HepG2 (cell line): ENCODE results near the gene MTHFD1L. TPM values are rescaled to one million over a fixed set of nuclear protein-coding genes. Genes with fewer than 3 reads are reported as not detected.
A peak's percentile ranks its signal among the peaks of the same experiment; 100 is the strongest.

Experiments
- ATAC-seq: fragments of 200-7000 bp; cut with Tn5 transposase; 3 replicates; pipeline ENCODE4 v1.9.1; 2020; ENCODE audit warnings: mild to moderate bottlenecking, moderate library complexity
- BruUV-seq: library from RNA; stranded (reverse); fragments of 400-500 nt; replicated peaks from 2 replicates; lab custom pipeline; 2021; lab: Mats Ljungman, UMichigan
- CTCF ChIA-PET: fragments of 300-600 bp; formaldehyde crosslinking; extraction: SDS; loops from one replicate; lab custom pipeline; 2021; ENCODE audit warnings: low total read pairs, inconsistent platforms, low intra/inter-chr PET ratio; lab: Yijun Ruan, JAX
- POLR2A ChIA-PET: fragments of 350-600 bp; sonication (Branson Sonifier 250); formaldehyde crosslinking; loops from one replicate; lab custom pipeline; 2020; ENCODE audit warnings: antibody characterized with exemption, inconsistent platforms; lab: Yijun Ruan, JAX
- DNase-seq: peaks from one replicate; pipeline ENCODE4 v3.0.0-alpha.2; 2015; ENCODE audit warnings: low spot score
- FAIRE-seq: peaks from 3 replicates; lab custom pipeline; 2011; peaks lifted over from hg19 to GRCh38; lab: Jason Lieb, UNC
- H2AFZ ChIP-seq: one replicate; pipeline ENCODE4 v1.6.1; 2011; ENCODE audit warnings: low read length, inconsistent platforms
- H3K27ac ChIP-seq: fragments of 300-600 bp; 3 replicates; pipeline ENCODE4 v1.8.0; 2011; ENCODE audit warnings: mixed run types, mild to moderate bottlenecking, mixed read lengths, low read length, inconsistent platforms; ENCODE audit not compliant: insufficient read depth; ENCODE audit errors: extremely low read length
- H3K27me3 ChIP-seq, 2 experiments: fragments of 200-600 bp in 1 of 2; 2 replicates in 1 of 2; 3 replicates in 1 of 2; pipeline versions ENCODE4 v1.6.0 to v1.8.0; 2011; ENCODE audit warnings: low read length in 2 of 2, mild to moderate bottlenecking in 2 of 2, moderate library complexity in 2 of 2, inconsistent platforms in 1 of 2; ENCODE audit not compliant: insufficient read depth in 2 of 2, control insufficient read depth in 1 of 2
- H3K36me3 ChIP-seq, 2 experiments: fragments of 200-600 bp in 1 of 2; replicated peaks in 1 of 2; 2 replicates in 1 of 2; 3 replicates in 1 of 2; pipeline versions ENCODE4 v1.5.1 to v1.8.0; 2011; ENCODE audit warnings: low read length in 2 of 2, inconsistent platforms in 1 of 2; ENCODE audit not compliant: insufficient read depth in 2 of 2, control insufficient read depth in 1 of 2
- H3K4me1 ChIP-seq: 2 replicates; pipeline ENCODE4 v1.5.1; 2012; ENCODE audit warnings: low read length, inconsistent platforms; ENCODE audit not compliant: insufficient read depth
- H3K4me2 ChIP-seq: 2 replicates; pipeline ENCODE4 v1.6.0; 2011; ENCODE audit warnings: low read depth, low read length, inconsistent platforms
- H3K4me3 ChIP-seq, 3 experiments: fragments of 200-600 bp in 1 of 3; sonication (generic), shearing (Covaris generic) in 1 of 3; replicated peaks in 1 of 3; 2 replicates each; pipeline ENCODE4 v1.5.1; 2011 to 2016; ENCODE audit warnings: low read length in 3 of 3, inconsistent platforms in 2 of 3, low read depth in 2 of 3, mild to moderate bottlenecking in 2 of 3, control low read depth in 1 of 3, mixed read lengths in 1 of 3; ENCODE audit not compliant: insufficient read depth in 1 of 3
- H3K79me2 ChIP-seq: one replicate; pipeline ENCODE4 v1.6.1; 2011; ENCODE audit warnings: low read length, inconsistent platforms; ENCODE audit not compliant: insufficient read depth
- H3K9ac ChIP-seq: 2 replicates; pipeline ENCODE4 v1.6.0; 2011; ENCODE audit warnings: mild to moderate bottlenecking, low read depth, low read length, inconsistent platforms; ENCODE audit not compliant: insufficient read depth
- H3K9me3 ChIP-seq: 2 replicates; pipeline ENCODE4 v1.5.1; 2012; ENCODE audit warnings: mild to moderate bottlenecking, low read length
- H4K20me1 ChIP-seq: 2 replicates; pipeline ENCODE4 v1.6.0; 2011; ENCODE audit warnings: inconsistent platforms, mild to moderate bottlenecking, low read length, moderate library complexity; ENCODE audit not compliant: insufficient read depth
- ARNTL ChIP-seq: sonication (generic); formaldehyde crosslinking; IDR thresholded peaks from 2 replicates; pipeline ENCODE4 v1.4.0; 2020; ENCODE audit warnings: mild to moderate bottlenecking, missing genetic modification reagents
- ATF7 ChIP-seq, 2 experiments: fragments of 450-650 bp in 1 of 2; sonication (generic) in 1 of 2; formaldehyde crosslinking in 1 of 2; IDR thresholded peaks; 2 replicates each; pipeline versions ENCODE4 v1.4.0 to v1.6.1; 2016 to 2020; ENCODE audit warnings: antibody characterized with exemption in 1 of 2, mild to moderate bottlenecking in 1 of 2, missing genetic modification reagents in 1 of 2
- BCL6 ChIP-seq: IDR thresholded peaks from 2 replicates; pipeline ENCODE4 v1.6.1; 2016; ENCODE audit warnings: missing genetic modification reagents, missing compliant biosample characterization
- BHLHE40 ChIP-seq: IDR thresholded peaks from 2 replicates; pipeline ENCODE4 v1.6.1; 2011; ENCODE audit warnings: low read length, improper control_type of control experiment
- EP300 ChIP-seq, 3 experiments: sonication (generic) in 1 of 3; formaldehyde crosslinking in 1 of 3; IDR thresholded peaks; 2 replicates each; pipeline versions ENCODE4 v1.5.1 to v1.6.1; 2011 to 2020; ENCODE audit warnings: low read depth in 2 of 3, low read length in 2 of 3, borderline replicate concordance in 1 of 3, improper control_type of control experiment in 1 of 3, mild to moderate bottlenecking in 1 of 3, missing genetic modification reagents in 1 of 3, moderate library complexity in 1 of 3
- MEF2D ChIP-seq: sonication (generic); formaldehyde crosslinking; IDR thresholded peaks from 2 replicates; pipeline ENCODE4 v1.5.1; 2020; ENCODE audit warnings: mild to moderate bottlenecking, missing genetic modification reagents
- MYC ChIP-seq: sonication (generic); formaldehyde crosslinking; IDR thresholded peaks from 2 replicates; pipeline ENCODE4 v1.9.0; 2021; ENCODE audit warnings: missing genetic modification reagents, borderline replicate concordance
- NFYC ChIP-seq: IDR thresholded peaks from 2 replicates; pipeline ENCODE4 v1.6.1; 2016; ENCODE audit warnings: missing genetic modification reagents, missing compliant biosample characterization
- REPIN1 ChIP-seq: sonication (generic); formaldehyde crosslinking; IDR thresholded peaks from 2 replicates; pipeline ENCODE4 v1.8.0; 2022; ENCODE audit warnings: missing genetic modification reagents, low read depth, mild to moderate bottlenecking, borderline replicate concordance
- SALL1 ChIP-seq: sonication (generic); formaldehyde crosslinking; IDR thresholded peaks from 2 replicates; pipeline ENCODE4 v1.8.0; 2022; ENCODE audit warnings: mild to moderate bottlenecking, missing genetic modification reagents
- TBX2 ChIP-seq: sonication (generic); formaldehyde crosslinking; IDR thresholded peaks from 2 replicates; pipeline ENCODE4 v1.5.0; 2020; ENCODE audit warnings: missing genetic modification reagents, mild to moderate bottlenecking, borderline replicate concordance
- TCF7L2 ChIP-seq: IDR thresholded peaks from 2 replicates; pipeline ENCODE4 v1.6.1; 2011; ENCODE audit warnings: mild to moderate bottlenecking, low read depth, low read length, moderate library complexity
- ZFP1 ChIP-seq: IDR thresholded peaks from 2 replicates; pipeline ENCODE4 v1.6.1; 2016
- ZNF121 ChIP-seq: sonication (generic); formaldehyde crosslinking; IDR thresholded peaks from 2 replicates; pipeline ENCODE4 v1.5.0; 2020; ENCODE audit warnings: mild to moderate bottlenecking, missing genetic modification reagents
- ZNF564 ChIP-seq: sonication (generic); formaldehyde crosslinking; IDR thresholded peaks from 2 replicates; pipeline ENCODE4 v1.8.1; 2023; ENCODE audit warnings: mild to moderate bottlenecking, missing genetic modification reagents
- ZNF574 ChIP-seq: sonication (generic); formaldehyde crosslinking; IDR thresholded peaks from 2 replicates; pipeline ENCODE4 v1.4.0; 2020; ENCODE audit warnings: missing genetic modification reagents
- ZNF652 ChIP-seq: IDR thresholded peaks from 2 replicates; pipeline ENCODE4 v1.6.1; 2016; ENCODE audit warnings: low read depth, borderline replicate concordance
- WGBS: methylation state at CpG from one replicate; pipeline ENCODE4 v1.1.6; 2017; ENCODE audit warnings: low lambda C conversion rate; 5-methylcytosine and 5-hydroxymethylcytosine counted together
- in situ Hi-C: cut with HindIII; loops from 2 replicates; pipeline ENCODE4 v1.10.0; 2017; ENCODE audit warnings: low pct_unique_long_range_greater_than_20kb; ENCODE audit not compliant: extremely low pct_ligation_motif_present
- intact Hi-C: fragments of 100-400 bp; cut with micrococcal nuclease; formaldehyde crosslinking; loops from one replicate; pipeline ENCODE4 v1.10.0; 2022; ENCODE audit not compliant: unreplicated experiment
- polyA plus RNA-seq, 8 experiments: library from polyadenylated mRNA; depleted of rRNA in 3 of 8; stranded (reverse) in 7 of 8; unstranded in 1 of 8; fragments of >200 nt; fragmentation: Illumina TruSeq in 4 of 8; extraction: Trizol in 4 of 8; gene quantifications; 2 replicates each; pipeline versions ENCODE4 v1.2.1 to v1.2.3, GENCODE V29; 2011 to 2016; ENCODE audit warnings: low read depth in 4 of 8, missing spikeins in 1 of 8, mixed read lengths in 1 of 8; ENCODE audit not compliant: insufficient read depth in 1 of 8
- total RNA-seq, 5 experiments: library from RNA; depleted of rRNA; stranded (reverse); fragments of >200 nt; fragmentation: Illumina TruSeq; extraction: Trizol; gene quantifications; 2 replicates each; pipeline ENCODE4 v1.2.3, GENCODE V29; 2016; ENCODE audit warnings: low read depth in 1 of 5
- TF ChIP-seq, protein P1 (sequence below): sonication (generic); formaldehyde crosslinking; conservative IDR thresholded peaks from 2 replicates; pipeline ENCODE4 v1.4.0; 2020; ENCODE audit warnings: mild to moderate bottlenecking, missing genetic modification reagents, moderate library complexity

Gene MTHFD1L
- total and polyA plus RNA-seq, 2 of the 13 experiments (the other 11 are each of a cell fraction or from before 2014, with no cell fraction given), result 24.0 to 39.6 TPM

DNA sequence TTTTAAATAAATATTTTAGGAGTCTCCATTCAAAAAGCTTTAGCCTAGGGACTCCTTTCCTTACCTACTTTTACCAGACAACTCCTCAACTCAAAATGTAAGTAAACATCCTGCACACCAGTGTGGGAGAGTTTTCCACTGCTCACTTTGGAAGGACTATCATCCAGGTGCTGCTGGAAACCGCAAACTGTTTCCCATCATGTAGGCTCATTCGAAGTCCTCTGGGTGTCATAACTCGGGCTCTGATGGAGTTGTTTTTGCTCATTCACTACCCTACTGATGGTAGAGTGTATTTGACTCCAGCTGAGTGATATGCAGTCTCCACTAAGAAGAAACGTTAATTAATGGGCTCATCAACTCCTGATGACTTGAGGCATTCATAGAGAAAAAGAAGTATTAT is 237.8 kb downstream of the MTHFD1L start (continued):
- TF ChIP-seq, protein P1, sequence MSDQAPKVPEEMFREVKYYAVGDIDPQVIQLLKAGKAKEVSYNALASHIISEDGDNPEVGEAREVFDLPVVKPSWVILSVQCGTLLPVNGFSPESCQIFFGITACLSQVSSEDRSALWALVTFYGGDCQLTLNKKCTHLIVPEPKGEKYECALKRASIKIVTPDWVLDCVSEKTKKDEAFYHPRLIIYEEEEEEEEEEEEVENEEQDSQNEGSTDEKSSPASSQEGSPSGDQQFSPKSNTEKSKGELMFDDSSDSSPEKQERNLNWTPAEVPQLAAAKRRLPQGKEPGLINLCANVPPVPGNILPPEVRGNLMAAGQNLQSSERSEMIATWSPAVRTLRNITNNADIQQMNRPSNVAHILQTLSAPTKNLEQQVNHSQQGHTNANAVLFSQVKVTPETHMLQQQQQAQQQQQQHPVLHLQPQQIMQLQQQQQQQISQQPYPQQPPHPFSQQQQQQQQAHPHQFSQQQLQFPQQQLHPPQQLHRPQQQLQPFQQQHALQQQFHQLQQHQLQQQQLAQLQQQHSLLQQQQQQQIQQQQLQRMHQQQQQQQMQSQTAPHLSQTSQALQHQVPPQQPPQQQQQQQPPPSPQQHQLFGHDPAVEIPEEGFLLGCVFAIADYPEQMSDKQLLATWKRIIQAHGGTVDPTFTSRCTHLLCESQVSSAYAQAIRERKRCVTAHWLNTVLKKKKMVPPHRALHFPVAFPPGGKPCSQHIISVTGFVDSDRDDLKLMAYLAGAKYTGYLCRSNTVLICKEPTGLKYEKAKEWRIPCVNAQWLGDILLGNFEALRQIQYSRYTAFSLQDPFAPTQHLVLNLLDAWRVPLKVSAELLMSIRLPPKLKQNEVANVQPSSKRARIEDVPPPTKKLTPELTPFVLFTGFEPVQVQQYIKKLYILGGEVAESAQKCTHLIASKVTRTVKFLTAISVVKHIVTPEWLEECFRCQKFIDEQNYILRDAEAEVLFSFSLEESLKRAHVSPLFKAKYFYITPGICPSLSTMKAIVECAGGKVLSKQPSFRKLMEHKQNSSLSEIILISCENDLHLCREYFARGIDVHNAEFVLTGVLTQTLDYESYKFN, result no peak
- TF ChIP-seq SALL1 (CRISPR knock-in tag), result no peak
- TF ChIP-seq ZFP1 (CRISPR knock-in tag), result no peak
- no peak for TF ChIP-seq ATF7 (IDR thresholded peaks at IDR 0.05)
- TF ChIP-seq ATF7 (CRISPR knock-in tag; IDR thresholded peaks at IDR 0.05), result no peak
- TF ChIP-seq REPIN1 (CRISPR knock-in tag), result no peak
- TF ChIP-seq TCF7L2, result no peak
- TF ChIP-seq BCL6 (CRISPR knock-in tag), result no peak
- no peak for TF ChIP-seq ZNF564 (CRISPR knock-in tag)

DNA sequence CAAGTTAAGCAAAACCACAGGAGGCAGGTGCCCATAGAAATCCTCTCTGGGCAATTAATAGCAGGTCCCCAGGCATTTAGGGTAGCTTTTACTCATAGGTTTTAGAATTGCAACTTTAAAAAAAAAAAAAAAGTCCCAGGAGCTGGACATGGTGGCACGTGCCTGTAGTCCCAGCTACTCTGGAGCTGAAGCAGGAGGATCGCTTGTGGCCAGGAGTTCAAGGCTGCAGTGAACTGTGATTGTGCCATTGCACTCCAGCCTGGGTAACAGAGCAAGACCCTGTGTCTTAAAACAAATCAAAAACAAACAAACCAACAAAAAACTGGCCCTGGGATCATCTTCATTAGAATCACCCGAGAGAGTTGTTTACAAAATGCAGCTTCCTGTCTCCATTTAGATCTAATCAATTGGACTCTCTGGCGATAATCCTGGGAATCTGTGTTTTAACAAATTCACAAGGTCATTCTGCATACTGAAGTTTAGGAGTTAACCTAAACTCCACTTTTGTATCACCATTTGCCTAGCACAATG is 242.5 kb downstream of the MTHFD1L start:
- Histone ChIP-seq H2AFZ (no peak overlapping the region), H3K9me3 (no peaks in the 10 kb centered on the region), H3K4me1 (peaks cover 41% of the 10 kb centered on the region), H3K27ac (peak overlapping the region; percentile 19), H3K4me3 (no peak overlapping the region), H3K79me2 (no peaks in the 10 kb centered on the region), H3K9ac (no peak overlapping the region), H3K36me3 (no peaks in the 10 kb centered on the region), H4K20me1 (no peaks in the 10 kb centered on the region), H3K27me3 (no peaks in the 10 kb centered on the region), H3K4me2 (no peak overlapping the region)
- no TSS peak for BruUV-seq
- CTCF ChIA-PET, result no interaction called here
- POLR2A ChIA-PET, result interaction anchor here (1.1 kb wide), 1 partner anchor 40 kb away, joined by 3 read pairs; no protein-coding TSS in a partner anchor
- intact Hi-C loops (no loop called here), in situ Hi-C loops (no loop called here)
- DNase-seq (peak; percentile 15), ATAC-seq (peak; percentile 20), FAIRE-seq (no peak)
- WGBS, result 27% methylated on average over 4 of the region's 4 CpGs
- peak; percentile 15; the same call in 1 of the 2 replicates for TF ChIP-seq TBX2 (CRISPR knock-in tag)
- no peak for TF ChIP-seq NFYC (CRISPR knock-in tag)
- 0 out of 2 replicates have a peak, but pooled peaks have one; percentile 25 for TF ChIP-seq MYC (CRISPR knock-in tag)
- peak; percentile 51; the same call in 1 of the 2 replicates for TF ChIP-seq ZNF652 (CRISPR knock-in tag)
- TF ChIP-seq BHLHE40, result peak; percentile 76
- no peak for TF ChIP-seq MEF2D
- TF ChIP-seq ARNTL (CRISPR knock-in tag), result 0 out of 2 replicates have a peak, but pooled peaks have one; percentile 18
- peak in 1 of 2 experiments; percentile 22; a peak in 1 of 4 replicates for TF ChIP-seq EP300 (IDR thresholded peaks at IDR 0.05; ENCODE audit: low read depth in 2 of 2, low read length in 2 of 2)
- no peak for TF ChIP-seq EP300 (CRISPR knock-in tag; IDR thresholded peaks at IDR 0.05; ENCODE audit: borderline replicate concordance)
- peak; percentile 48; the same call in 1 of the 2 replicates for TF ChIP-seq ZNF121
- TF ChIP-seq ZNF574 (CRISPR knock-in tag), result 0 out of 2 replicates have a peak, but pooled peaks have one; percentile 33
